ENCODE measurements around the gene ENOX1. TPM values are rescaled to one million over a fixed set of nuclear protein-coding genes. Genes with fewer than 3 reads are reported as not detected.

ENOX1 gene
- total RNA-seq, 2 donors from 2014 or later: 0.22 to 1.4 TPM

GRCh38 chr13:43363156-43363953, 423.4 kb downstream of the ENOX1 start:
- H3K4me1 ChIP-seq: no peaks in the 10 kb centered on the region
- no peaks in the 10 kb centered on the region for H3K9me3 ChIP-seq
- TF ChIP-seq, protein P1, sequence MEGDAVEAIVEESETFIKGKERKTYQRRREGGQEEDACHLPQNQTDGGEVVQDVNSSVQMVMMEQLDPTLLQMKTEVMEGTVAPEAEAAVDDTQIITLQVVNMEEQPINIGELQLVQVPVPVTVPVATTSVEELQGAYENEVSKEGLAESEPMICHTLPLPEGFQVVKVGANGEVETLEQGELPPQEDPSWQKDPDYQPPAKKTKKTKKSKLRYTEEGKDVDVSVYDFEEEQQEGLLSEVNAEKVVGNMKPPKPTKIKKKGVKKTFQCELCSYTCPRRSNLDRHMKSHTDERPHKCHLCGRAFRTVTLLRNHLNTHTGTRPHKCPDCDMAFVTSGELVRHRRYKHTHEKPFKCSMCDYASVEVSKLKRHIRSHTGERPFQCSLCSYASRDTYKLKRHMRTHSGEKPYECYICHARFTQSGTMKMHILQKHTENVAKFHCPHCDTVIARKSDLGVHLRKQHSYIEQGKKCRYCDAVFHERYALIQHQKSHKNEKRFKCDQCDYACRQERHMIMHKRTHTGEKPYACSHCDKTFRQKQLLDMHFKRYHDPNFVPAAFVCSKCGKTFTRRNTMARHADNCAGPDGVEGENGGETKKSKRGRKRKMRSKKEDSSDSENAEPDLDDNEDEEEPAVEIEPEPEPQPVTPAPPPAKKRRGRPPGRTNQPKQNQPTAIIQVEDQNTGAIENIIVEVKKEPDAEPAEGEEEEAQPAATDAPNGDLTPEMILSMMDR (IDR thresholded peaks at IDR 0.05): no peak
- no peak overlapping the region for H3K9ac ChIP-seq (ENCODE audit: low read depth in 2 of 2, low read length in 2 of 2)
- H3K4me3 ChIP-seq: no peak overlapping the region
- H3K27ac ChIP-seq: no peak overlapping the region
- no peak for DNase-seq
- H3K36me3 ChIP-seq: no peaks in the 10 kb centered on the region
- intact Hi-C loops (cut with DNase I): no loop called here
- no peaks in the 10 kb centered on the region for H3K27me3 ChIP-seq

- H3K27ac ChIP-seq: no peak overlapping the region
Observed at GRCh38 chr13:43362556-43362955, 424.2 kb downstream of the ENOX1 start.

DNA sequence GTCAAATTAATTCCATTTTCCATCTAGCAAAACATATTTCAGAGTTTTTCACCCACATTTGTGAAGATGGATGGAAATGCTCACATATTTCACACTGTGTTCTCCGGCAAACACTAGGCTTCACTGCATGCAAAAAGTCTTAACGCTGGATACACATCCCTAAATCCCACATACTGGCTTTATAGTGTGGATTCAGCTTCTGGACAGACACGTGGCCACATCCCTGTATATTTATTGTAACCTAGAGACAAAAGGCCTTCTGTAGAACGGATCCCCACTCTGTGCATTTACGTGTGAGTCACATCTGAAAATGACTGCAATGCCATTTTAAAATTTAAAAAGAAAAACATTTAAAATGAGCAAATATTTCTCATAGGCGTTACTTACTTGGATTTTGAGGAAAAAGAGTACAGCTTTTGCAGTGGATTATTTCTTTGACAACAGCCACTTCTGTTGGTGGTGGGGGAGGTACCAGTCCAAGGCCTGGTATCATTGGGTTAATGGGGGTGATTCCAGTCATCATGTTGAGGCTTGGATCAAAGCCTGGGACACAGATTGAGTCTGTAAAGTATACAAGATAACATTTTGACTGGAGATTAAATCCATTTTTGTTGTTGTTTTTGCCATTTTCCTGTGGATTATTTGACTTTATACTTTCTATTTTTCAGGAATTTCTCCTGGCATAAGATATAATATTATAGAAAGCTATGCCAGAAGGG, 425.7 kb downstream of the ENOX1 start:
- Histone ChIP-seq H3K9me3 (no peaks in the 10 kb centered on the region), H3K27me3 (no peaks in the 10 kb centered on the region), H3K9ac (ENCODE audit: low read depth in 2 of 2, low read length in 2 of 2) (no peak overlapping the region), H3K4me3 (no peak overlapping the region), H3K27ac (no peak overlapping the region), H3K4me1 (no peaks in the 10 kb centered on the region), H3K36me3 (no peaks in the 10 kb centered on the region)
- TF ChIP-seq, protein P1 (IDR thresholded peaks at IDR 0.05): no peak
- intact Hi-C loops (cut with DNase I): no loop called here
- DNase-seq: no peak

More at GRCh38 chr13:43362556-43362955, 424.2 kb downstream of the ENOX1 start:
- no peaks in the 10 kb centered on the region for H3K36me3 ChIP-seq
- H3K4me1 ChIP-seq: no peaks in the 10 kb centered on the region
- no peaks in the 10 kb centered on the region for H3K9me3 ChIP-seq
- no peak for DNase-seq
- no peak overlapping the region for H3K9ac ChIP-seq (ENCODE audit: low read depth in 2 of 2, low read length in 2 of 2)
- TF ChIP-seq, protein P1 (IDR thresholded peaks at IDR 0.05): no peak
- intact Hi-C loops (cut with DNase I): no loop called here
- no peak overlapping the region for H3K4me3 ChIP-seq
- H3K27me3 ChIP-seq: no peaks in the 10 kb centered on the region

DNA sequence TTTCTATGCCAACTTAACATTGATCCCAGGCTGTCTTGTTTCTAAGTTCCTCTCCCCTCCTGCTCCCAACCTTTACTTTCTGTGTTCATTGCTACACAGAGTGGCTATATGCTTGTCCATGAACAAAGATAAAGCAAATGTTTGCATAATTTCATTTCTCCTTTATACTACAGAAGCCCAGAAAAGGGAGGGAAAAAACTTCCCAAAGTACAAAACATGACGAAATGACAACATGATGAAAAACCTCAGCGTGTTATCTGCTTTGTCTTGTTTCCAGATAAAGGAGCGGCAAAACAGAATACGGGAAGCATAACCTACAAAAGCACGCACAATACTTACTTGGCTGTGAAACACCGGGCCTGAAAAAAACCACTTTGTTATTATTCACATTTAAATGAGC, 426.6 kb downstream of the ENOX1 start:
- no peaks in the 10 kb centered on the region for H3K9me3 ChIP-seq
- H3K36me3 ChIP-seq: no peaks in the 10 kb centered on the region
- H3K4me1 ChIP-seq: no peaks in the 10 kb centered on the region
- no peak overlapping the region for H3K27ac ChIP-seq
- no peak for DNase-seq
- no peaks in the 10 kb centered on the region for H3K27me3 ChIP-seq
- H3K4me3 ChIP-seq: no peak overlapping the region
- no peak overlapping the region for H3K9ac ChIP-seq (ENCODE audit: low read depth in 2 of 2, low read length in 2 of 2)
- TF ChIP-seq, protein P1 (IDR thresholded peaks at IDR 0.05): no peak
- intact Hi-C loops (cut with DNase I): no loop called here

DNA sequence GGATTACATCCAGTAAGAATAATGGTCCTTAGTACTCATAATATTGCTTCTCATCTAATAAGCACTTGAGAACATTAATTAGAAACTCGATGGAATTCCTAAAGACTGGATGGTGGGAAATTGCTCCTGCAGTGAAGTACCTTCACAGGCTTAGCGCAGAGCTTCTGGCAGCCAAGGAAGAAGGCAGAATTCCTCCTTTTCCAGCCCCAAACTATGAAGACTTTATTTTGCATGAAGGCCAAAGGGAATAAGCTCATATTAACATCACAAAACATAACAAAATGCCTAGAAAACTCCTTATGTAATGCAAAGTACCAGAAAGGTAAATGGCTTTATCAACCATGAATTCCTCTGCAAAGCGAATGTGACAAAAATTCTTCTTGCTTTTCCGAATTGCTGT, 427.2 kb downstream of the ENOX1 start:
- TF ChIP-seq, protein P1 (IDR thresholded peaks at IDR 0.05): no peak
- Histone ChIP-seq H3K27me3 (no peaks in the 10 kb centered on the region), H3K9ac (ENCODE audit: low read depth in 2 of 2, low read length in 2 of 2) (no peak overlapping the region), H3K27ac (no peak overlapping the region), H3K4me1 (no peaks in the 10 kb centered on the region), H3K4me3 (no peak overlapping the region), H3K9me3 (no peaks in the 10 kb centered on the region), H3K36me3 (no peaks in the 10 kb centered on the region)
- DNase-seq: no peak
- intact Hi-C loops (cut with DNase I): no loop called here

Data from colonic mucosa (tissue), 4 donors.